Activated naive CD8-positive, alpha-beta T cell treated with anti-CD3 and anti-CD28 coated beads, Interleukin-2, amount 50 U/mL, for 16 hours (primary cell): Measurements from ENCODE around the gene CD300E.
"Not testable (repeated sequence)": the region's sequence is repeated elsewhere in the genome, so short reads cannot be mapped to it uniquely, and the experiment has no call there.

Experiments used
- DNase-seq: peaks from one replicate; pipeline ENCODE4 v3.0.0-alpha.2; 2020; ENCODE audit warnings: low read depth, low spot score

Gene CD300E, protein sequence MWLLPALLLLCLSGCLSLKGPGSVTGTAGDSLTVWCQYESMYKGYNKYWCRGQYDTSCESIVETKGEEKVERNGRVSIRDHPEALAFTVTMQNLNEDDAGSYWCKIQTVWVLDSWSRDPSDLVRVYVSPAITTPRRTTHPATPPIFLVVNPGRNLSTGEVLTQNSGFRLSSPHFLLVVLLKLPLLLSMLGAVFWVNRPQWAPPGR

DNA sequence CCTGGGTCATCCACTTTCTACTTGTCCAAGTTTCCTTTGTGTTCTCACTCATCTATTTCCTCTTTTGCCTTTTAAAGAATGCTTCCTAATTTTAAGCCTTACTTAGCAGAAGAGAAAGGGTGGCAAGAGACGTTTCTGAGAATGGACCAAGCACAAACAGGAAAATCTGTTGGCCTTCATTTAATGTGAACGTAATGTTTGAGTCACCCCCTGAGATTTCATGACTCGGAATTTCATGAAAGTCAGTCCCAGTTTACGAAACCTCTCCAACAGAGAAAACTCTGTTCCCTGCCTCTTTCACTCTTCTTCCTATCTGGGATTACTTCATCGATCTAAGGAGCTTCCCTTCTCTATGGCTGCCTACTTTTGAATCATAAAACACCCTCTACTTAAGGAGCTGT is at the start of gene CD300E:
CD300E (minus strand) TSS at position 46 of the 401 bp plus-strand sequence. CDS start 117 bp downstream, outside the sequence.
- no peak for DNase-seq

DNA sequence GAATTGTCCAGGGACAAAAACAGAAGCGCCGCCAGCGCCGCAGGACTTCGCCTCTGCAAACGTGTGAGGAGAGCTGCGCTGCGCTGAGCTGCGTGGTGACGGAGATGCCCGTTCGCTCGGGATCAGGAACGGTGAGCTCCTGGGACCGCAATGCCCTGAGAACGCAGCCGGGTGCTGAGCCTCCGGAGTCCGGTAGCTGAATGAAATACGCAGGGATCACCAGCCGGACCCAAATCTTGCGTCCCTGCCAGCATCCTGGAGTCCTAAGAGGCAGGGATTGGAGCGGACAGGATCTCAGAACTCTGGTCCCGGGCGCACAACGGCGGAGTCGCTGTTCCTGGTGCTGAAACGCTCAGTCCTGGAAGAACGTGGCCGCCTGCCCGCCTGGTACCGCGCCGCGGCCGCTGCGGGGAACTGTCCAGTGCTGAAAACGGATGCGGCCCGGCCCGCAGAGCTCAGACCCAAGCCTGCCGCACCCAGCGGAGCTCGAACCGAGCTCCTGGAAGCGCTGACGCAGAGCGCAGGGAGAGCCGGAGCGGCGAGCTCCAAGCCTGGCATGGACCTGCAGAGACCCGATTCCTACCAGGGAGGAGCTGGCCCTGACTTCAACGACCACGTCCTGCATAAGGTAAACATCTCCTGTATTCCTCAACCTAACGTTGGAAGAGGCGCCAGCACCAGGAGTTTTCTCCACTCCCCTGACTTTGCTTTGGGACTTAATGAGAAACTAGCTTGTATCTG is 47.7 kb upstream of the CD300E start:
- DNase-seq: peak; percentile 22

DNA sequence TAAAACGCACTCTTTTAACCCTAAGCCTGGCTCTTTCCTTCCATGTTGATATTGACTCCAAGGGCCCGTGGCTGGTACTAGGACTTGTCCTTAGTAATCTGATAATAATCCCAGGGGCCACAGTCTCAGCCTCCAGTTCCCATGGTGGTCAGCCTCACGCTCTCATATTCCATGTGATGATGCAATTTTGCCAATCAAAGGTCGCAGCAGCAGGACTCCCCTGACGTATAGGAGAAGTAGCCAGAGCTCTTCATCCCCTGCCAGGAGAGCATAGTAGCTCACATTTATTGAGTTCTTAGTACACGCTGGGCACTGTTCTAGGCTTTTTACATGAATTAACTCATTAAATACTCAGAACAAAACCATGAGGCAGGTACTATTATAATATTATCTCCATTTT is 46.8 kb upstream of the CD300E start:
- DNase-seq: no peak

DNA sequence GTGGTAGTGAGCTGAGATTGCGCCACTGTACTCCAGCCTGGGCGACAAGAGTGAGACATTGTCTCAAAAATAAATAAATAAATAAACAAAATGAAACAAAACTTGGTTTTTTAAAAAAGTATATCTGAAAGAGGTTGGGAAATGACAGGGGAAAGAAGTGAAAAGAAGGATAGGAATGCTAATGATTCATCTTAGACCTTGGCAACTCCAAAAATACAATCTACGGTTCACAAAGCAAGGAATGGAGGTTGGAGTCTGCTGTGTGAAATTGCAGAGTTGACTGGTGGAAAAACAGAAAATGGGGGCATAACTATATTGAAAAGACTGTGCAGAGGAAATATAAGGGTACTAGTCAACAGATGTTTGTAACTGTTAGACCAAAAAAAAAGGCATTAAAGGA is 40.0 kb upstream of the CD300E start:
- DNase-seq: no peak

DNA sequence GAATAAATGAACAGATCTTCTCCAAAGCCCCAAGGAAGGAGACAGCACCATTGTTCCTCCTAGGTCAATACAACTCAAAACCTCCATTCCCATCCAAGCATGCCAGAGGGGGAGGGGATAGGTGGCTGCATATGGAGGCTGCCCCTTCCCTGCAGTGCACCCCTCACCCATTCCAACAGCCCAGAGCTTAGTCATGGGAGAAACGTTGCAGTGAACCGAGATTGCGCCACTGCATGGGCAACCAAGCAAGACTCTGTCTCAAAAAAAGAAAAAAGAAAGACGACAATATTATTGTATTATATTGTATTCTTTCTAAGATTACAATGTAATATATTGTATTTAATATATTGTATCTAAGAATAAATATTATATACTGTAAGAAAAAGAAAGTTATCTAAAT is 36.4 kb upstream of the CD300E start:
- DNase-seq: no peak

DNA sequence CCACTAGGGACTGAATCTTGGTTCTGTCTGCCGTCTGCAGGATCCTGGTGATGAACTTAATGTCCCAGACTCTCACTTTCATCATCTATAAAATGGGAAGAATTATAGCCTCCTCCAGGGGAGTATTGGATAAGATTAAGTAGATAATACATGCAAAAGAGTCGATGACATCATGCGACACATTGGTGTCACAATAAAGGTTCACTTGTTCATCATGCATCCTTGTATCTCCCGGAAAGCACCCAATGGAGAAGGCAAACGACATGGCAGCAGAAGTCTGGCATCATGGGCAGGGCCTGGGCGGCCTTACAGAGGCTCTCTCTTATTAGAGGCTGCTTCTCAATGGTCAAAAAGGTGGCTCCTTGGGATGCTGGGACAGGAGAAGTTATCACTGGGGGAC is 35.1 kb upstream of the CD300E start:
- DNase-seq: no peak

DNA sequence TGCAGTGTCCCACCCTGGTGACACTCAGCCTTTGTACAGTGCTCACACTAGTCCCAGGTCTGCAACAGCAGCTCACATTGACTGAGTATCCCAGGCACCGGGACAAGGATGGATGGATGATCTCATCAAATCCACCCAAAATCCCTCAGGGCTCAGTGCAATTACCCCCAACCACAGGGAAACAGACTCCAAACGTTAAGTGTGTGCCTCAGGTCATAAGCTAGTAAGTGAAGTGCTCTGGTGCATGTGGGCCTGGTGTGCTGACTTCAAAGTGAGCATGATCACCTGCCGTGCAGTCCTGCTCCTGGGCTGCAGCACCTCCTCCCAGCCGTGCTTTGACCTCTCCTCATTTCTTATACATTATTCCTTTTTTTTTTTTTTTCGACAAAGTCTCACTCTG is 31.2 kb upstream of the CD300E start:
- DNase-seq: no peak

DNA sequence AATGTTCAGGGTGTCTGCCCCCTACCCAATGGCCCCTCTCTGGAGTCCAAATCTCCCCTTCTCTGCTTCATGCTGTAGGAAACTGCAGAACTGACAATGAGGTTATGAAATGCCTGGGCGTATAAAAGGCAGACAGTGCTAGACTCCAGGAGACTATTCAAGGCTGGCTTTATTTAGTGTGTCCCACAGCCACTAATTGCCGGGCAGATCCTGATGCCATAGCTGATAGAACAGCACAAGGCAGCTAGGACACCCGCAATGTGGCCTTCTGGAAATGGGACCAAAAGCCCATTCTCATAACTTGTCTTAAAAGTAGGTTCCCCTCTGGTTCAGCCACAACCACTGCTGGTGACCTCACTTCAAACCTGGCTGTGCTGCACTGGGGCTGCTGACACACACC is 28.5 kb upstream of the CD300E start:
- DNase-seq: no peak

DNA sequence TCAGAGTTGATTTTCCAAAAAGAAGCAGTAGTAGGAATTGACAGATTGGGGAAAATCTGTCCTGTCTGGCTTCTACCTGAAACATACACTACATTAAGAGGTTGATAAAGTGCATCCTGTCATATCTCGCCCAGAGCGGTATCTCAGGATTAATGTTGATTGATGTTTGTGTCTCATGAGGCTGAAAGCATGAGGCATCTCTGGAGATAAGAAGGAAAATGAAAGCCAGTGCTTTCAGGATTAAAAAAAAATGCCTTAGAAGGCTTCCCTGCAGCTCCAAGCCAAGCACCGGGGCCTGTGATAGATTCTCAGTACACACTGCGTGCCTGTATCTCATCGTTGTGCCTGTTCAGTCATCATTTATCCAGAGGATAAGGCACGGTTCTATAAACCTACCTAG is 26.4 kb upstream of the CD300E start:
- no peak for DNase-seq

DNA sequence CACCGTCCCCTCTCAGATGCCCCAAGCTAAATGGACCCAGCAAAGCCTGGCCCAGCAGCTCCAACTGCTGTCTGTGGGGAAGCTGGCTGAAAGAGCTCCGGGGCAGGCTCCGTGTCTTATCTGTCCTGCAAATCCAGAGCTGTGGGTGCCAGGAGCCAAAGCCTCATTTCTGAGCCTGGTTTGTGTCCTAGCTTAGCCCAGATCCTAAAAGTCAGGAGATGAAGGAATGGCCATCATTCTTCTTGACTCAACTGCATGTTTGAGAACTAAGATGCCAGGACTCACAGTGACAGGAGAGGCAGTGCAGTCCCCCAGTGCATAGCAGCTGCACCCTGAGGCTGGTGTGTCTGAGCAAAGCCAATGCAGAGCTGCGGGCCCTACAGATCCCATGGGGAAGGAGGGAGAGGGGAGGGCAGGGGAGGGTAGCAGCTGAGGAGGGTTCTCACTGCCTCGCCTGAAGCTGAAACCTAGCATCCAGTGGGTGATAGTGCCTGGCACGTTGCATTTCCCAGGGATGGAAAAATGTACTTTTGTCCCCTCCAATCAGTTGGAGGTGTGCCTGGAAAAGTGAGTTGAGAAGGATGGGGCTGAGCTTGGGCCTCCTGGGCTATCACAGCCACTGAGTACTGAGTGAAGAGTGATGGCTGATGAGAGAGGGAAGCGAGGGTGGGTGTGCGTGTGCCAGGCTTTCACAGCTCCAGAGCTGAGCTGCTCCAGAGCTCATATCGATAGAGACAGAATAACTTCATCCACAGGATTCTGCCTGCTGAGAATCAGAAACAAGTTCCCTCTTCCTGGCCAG is 24.5 kb upstream of the CD300E start:
- no peak for DNase-seq

DNA sequence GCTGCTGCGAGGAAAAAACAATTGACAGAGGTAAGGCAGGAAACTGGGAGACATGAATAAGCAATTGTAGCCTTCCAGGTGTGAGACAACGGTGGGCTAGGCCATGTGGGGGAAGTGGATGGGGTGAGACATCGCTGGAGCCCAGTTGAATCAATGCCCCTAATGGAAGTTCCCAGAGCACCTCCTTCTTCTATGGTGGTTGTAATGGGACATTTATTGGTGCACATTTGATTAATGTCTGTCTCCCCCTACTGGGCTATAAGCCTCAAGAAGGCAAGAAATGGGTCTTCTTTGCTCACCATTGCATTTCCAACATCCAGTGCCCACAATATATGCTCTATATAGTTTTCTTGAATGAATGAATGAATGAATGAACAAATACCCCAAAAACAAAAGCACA is 22.7 kb upstream of the CD300E start:
- DNase-seq: no peak

DNA sequence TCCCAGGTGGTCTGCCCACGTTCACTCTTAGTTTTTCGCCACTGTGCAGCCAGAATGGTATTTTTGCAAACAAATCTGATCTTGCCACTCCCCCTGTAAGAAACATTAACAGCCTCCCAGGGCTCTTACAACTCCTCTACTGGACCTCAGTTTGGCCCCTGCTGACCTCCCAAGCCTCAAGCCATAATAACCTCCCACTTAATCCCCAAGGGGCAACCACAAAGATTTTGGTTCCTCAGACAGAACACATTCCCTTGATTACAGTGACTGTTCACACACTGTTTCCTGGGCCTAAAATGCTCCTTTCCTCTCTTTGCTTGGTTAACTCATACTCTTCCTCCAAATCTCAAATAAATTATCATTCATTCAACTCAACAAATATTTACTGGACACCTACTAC is 21.5 kb upstream of the CD300E start:
- no peak for DNase-seq

DNA sequence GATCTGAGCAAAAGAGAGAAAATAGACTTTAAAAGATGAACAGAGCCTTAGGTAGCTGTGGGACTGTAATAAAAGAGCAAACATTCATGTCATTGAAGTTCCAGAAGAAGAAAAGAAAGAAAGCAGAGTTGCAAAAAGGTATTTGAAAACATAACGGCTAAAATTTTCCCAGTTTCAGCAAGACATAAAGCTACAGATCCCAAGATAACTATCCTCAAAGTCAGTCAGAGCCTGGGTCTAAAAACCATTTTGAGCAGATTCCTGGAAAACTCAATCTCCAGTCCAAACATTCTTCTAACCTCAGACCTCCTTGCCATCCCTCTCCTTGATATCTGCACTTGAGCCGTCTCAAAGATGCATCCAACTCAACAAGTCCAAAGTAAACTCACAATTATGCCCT is 20.9 kb upstream of the CD300E start:
- no peak for DNase-seq

DNA sequence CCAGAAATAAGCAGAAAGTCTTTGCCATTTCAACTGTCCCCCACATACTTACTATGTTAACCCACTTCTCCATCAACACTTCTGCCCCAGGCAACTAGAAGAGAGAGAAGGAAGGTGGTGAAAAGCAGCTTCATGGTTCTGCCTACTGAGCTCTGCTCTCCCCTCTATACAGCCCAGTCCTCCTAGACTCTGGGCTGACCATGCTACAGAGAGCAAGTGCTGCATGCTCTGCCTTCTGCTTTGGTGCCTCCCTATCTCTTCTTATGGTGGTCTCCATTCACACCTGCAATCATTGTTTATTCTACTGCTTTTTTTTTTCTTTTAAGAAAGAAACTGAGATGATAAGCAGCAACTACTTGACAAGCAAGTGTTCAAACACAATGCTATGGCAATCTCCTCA is 20.3 kb upstream of the CD300E start:
- DNase-seq: no peak

DNA sequence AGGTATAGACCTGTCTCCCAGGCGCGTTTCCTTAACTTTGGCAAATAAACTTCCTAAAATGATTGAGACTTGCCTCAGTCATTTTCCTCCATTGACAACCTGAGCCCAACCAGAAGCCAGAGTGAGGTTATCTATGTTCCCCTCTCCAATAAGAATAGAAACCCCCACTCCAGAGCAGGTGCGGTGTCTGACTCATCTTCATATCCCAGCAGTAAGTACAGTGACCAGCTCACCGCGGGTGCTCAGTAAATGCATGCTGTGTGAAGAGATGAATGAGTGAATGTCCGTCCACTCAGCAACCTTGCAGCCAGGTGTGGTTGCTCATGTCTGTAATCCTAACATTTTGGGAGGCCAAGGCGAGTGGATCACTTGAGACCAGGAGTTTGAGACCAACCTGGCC is 19.5 kb upstream of the CD300E start:
- no peak for DNase-seq

DNA sequence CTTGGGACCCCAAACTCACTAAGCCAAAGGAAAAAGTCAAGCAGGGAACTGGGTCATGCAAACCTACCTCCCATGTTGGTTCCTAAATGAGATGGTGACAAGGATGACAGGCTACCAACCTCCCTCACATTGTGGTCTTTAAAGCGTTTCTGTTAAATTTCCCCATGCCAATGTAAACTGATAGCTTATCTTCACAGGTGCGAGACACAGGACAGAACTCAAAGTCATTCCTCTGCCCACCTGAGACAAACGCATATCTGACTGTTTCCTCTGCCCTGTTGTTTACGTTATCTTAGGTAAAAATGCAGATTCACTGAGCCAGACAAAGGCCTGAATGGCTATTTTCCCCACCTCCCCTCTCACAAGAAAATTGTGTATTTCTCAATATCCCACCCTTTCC is 19.0 kb upstream of the CD300E start:
- DNase-seq: no peak

DNA sequence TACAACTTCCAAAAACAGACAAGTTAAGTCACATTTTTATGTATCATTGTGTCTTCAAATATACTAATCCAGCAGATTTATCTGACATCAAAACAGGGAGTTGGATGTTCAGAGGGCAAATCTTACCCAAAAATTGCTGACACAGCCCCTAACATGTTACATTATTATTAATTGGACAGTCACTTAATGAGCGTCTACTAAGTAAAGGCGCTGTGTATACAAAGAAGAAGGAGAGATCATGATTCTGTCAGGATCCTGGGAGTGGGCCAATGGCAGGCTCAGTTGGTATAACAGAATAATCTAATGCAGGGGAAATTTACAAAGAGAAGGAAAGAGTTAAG is 18.4 kb upstream of the CD300E start:
- no peak for DNase-seq

DNA sequence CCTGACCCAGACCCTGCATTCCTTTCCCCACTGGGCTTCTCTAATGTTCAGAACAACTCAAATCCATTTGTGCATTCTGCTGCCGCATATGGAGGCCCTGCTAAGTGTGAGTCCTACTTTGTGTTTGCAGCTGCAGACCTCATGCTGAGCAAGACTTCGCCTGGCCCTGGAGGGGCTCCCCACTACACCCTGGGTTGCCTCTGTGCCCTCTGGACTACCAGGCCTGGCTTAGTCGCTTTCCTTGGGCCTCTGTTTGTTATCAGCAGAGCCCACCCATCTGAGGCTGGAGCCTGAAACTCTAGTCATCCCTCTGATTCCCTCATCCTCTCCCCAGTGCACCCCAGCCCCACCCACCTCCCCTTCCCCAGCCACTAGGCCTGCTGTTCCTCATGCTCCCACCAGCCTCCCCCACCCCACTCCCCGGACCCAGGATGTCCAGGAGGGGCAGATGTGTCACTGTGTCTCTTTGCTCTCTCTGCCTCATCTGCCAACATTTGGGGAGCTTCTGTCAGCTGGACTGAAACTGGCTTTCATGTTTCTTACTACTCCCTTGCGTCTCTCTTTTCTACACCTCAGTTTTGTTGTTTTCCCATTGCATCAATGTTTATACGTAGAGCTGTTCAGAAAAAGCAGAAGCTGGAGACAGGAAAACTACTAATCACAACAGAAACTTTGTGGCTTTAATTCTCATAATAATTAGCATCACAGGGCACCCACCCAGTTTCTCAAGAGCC is 17.9 kb upstream of the CD300E start:
- no peak for DNase-seq

DNA sequence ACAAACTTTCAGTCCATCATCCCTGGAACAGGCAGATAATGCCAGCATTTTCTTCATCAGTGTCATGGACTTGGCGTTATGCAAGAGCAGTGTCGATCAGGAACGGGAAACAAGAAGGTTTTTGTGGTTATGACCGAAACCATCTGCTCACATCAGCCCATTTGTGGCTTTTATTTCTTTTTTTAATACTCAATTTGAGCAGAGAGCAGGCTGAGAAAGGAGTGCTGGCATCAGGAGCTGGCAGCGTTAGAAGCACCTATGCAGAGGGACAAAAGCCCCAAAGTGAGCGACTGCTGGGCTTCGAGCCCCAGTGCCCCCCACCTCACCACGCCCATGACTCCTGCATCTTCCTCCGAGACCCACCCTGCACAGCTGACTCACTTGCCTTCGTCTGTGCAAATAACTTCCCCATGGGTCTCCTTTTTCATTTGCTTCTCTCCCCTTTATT is 16.2 kb upstream of the CD300E start:
- no peak for DNase-seq

DNA sequence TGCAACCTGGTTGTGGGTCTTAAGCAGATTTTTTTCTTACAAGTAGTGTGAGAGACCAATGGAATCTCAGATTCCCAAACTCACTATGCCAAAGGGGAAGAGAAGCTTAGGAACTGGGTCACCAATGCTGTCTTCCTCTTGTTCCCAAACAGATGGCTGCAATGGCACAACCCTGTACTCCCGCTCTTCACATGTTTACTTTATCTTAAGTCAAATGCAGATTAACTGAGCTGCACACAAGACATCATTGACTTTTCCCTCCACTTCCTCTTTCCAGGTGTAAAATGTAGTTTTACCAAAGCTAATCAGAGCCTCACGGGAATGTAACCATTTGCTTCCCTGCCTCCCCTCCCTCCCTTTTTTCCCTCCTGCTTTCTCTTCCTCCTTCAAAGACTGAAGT is 14.4 kb upstream of the CD300E start:
- no peak for DNase-seq

DNA sequence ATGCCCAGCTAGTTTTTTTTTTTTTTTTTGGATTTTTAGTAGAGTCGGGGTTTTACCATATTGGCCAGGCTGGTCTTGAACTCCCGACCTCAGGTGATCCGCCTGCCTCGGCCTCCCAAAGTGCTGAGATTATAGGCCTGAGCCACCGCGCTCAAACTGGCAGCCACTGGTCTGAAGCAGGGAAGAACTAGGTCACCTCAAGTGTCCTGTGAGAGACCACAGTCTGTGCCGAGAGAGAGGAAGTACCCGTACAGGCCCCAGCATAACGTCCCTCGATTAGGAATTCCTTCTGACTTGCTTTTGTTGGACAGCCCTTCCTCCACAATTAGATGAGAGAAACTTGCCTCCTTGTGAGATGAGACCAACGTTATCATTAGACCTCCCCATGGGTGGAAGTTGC is 13.7 kb upstream of the CD300E start:
- DNase-seq: no peak

DNA sequence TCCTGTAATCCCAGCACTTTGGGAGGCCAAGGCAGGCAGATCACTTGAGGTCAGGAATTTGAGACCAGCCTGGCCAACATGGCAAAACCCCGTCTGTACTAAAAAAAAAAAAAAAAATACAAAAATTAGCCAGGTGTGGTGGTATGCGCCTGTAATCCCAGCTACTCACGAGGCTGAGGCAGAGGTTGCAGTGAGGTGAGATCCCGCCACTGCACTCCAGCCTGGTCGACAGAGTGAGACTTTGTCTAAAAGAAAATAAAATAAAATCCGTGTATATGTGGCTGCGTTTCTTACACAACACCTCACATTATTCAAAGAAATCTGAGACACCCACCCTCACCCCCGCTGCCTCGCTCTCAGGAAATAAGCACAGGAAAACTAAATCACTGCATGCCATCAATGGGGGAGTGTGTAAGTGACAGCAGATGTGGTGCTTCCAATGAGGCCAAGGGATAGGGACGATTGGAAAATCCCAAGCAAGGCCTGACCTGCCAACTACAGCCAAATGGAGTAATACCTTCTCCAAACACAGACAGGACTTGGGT is 13.1 kb upstream of the CD300E start:
- not testable (repeated sequence) for DNase-seq
